Measurements from ENCODE around the gene SCUBE2. TPM values are rescaled to one million over a fixed set of nuclear protein-coding genes. Genes with fewer than 3 reads are reported as not detected.

SCUBE2 gene
- total RNA-seq, 3 donors from 2014 or later, result 8.7 to 18.7 (median 15.9) TPM

DNA sequence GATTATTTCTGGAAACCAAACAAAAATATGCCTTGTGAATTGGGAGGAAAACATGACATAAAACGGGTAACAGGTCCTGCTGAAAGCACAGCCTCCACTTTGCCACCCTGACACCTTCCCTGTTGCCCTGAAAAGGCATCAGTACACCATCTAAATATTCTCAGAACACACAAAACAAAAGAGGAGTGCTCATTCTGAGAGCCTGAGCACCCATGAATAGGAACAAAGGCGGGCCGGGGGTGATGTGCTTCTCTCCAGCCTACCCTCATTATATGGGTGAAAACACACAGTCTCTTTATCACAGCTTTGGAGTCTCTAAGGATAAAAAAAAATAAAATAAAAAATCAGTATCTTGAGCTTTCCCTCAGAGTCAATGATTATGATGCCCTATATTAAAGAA, 19.7 kb downstream of the SCUBE2 start:
- TF ChIP-seq CTCF (IDR thresholded peaks at IDR 0.05), result no peak
- no peaks in the 10 kb centered on the region for H3K4me1 ChIP-seq (ENCODE audit: low read depth)
- ATAC-seq, result no peak
- DNase-seq, result no peak
- intact Hi-C loops (cut with DNase I, micrococcal nuclease), result no loop called here
- no peaks in the 10 kb centered on the region for H3K9me3 ChIP-seq
- H3K36me3 ChIP-seq (ENCODE audit: low read depth), result no peaks in the 10 kb centered on the region
- H3K4me3 ChIP-seq, result no peak overlapping the region

- Histone ChIP-seq H3K4me3 (no peak overlapping the region), H3K36me3 (ENCODE audit: low read depth) (no peaks in the 10 kb centered on the region), H3K9me3 (no peaks in the 10 kb centered on the region), H3K4me1 (ENCODE audit: low read depth) (no peaks in the 10 kb centered on the region)
- intact Hi-C loops (cut with DNase I, micrococcal nuclease), result no loop called here
- DNase-seq, result peak in 1 of 3 donors; percentile 30
- peak; percentile 79 for ATAC-seq
- TF ChIP-seq CTCF (IDR thresholded peaks at IDR 0.05), result no peak
These were observed 20.5 kb downstream of the SCUBE2 start for GRCh38 chr11:9070749-9071491.

GRCh38 chr11:9069862-9070470, 21.4 kb downstream of the SCUBE2 start:
- ATAC-seq, result no peak
- Histone ChIP-seq H3K4me3 (no peak overlapping the region), H3K9me3 (no peaks in the 10 kb centered on the region), H3K4me1 (ENCODE audit: low read depth) (no peaks in the 10 kb centered on the region), H3K36me3 (ENCODE audit: low read depth) (no peaks in the 10 kb centered on the region)
- intact Hi-C loops (cut with DNase I, micrococcal nuclease), result no loop called here
- DNase-seq, result no peak
- TF ChIP-seq CTCF (IDR thresholded peaks at IDR 0.05), result no peak

- no peaks in the 10 kb centered on the region for H3K36me3 ChIP-seq (ENCODE audit: low read depth)
- ATAC-seq (no peak), DNase-seq (no peak)
- H3K9me3 ChIP-seq, result no peaks in the 10 kb centered on the region
- no peak for TF ChIP-seq CTCF (IDR thresholded peaks at IDR 0.05)
- no peaks in the 10 kb centered on the region for H3K4me1 ChIP-seq (ENCODE audit: low read depth)
- no peak overlapping the region for H3K4me3 ChIP-seq
- intact Hi-C loops (cut with DNase I, micrococcal nuclease), result no loop called here
These were observed 22.1 kb downstream of the SCUBE2 start for GRCh38 chr11:9069256-9069655.

DNA sequence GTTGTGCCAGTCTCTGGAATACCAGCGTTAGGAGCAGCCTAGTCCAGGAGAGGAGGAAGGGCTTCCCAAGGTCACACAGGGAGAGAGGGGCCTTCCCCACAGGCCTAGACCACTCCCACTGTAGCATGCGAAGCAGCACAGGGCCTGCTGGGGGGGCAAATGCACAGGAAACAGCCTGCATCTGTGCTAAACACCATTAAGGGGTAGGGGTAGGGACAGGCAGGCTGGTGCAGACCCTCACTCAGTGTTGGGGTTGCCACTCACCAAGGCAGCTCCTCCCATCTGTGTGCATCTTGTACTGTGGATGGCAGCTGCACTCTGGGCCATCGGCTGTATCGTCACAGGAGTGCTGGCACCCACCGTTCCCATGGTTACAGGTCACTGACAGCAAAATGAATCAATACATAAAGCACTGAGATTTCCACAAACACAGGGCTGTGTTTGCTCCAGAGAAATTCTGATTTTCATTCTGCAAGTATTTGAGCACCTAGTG, 24.9 kb downstream of the SCUBE2 start:
- no peak for DNase-seq
- Histone ChIP-seq H3K4me1 (ENCODE audit: low read depth) (no peaks in the 10 kb centered on the region), H3K36me3 (ENCODE audit: low read depth) (no peaks in the 10 kb centered on the region), H3K4me3 (no peak overlapping the region), H3K9me3 (no peaks in the 10 kb centered on the region)
- ATAC-seq, result no peak
- intact Hi-C loops (cut with DNase I, micrococcal nuclease), result no loop called here
- TF ChIP-seq CTCF (IDR thresholded peaks at IDR 0.05), result no peak

Data from mucosa of descending colon (tissue), 3 donors.